Neutrophil (primary cell): ENCODE measurements around the gene SKAP1.

Experiments used
- H3K27ac ChIP-seq: fragments of 200-600 bp; sonication (generic); 2 replicates; pipeline ENCODE4 v1.5.1; 2016; ENCODE audit warnings: mild to moderate bottlenecking, moderate library complexity
- H3K27me3 ChIP-seq: fragments of 200-600 bp; sonication (generic); 2 replicates; pipeline ENCODE4 v1.6.0; 2016; ENCODE audit warnings: mild to moderate bottlenecking
- H3K36me3 ChIP-seq: fragments of 200-600 bp; sonication (generic); 2 replicates; pipeline ENCODE4 v1.5.1; 2017
- H3K4me1 ChIP-seq, 2 experiments: fragments of 200-600 bp in 1 of 2; sonication (generic) in 1 of 2; 1 replicate in 1 of 2; 2 replicates in 1 of 2; pipeline versions ENCODE4 v1.5.1 to v1.6.1; 2013 to 2016; ENCODE audit warnings: low read depth in 1 of 2, low read length in 1 of 2, mild to moderate bottlenecking in 1 of 2, moderate library complexity in 1 of 2; ENCODE audit not compliant: control insufficient read depth in 1 of 2, insufficient read depth in 1 of 2
- H3K4me3 ChIP-seq, 2 experiments: fragments of 200-600 bp in 1 of 2; sonication (generic) in 1 of 2; 1 replicate in 1 of 2; 2 replicates in 1 of 2; pipeline ENCODE4 v1.5.1; 2013 to 2016; ENCODE audit warnings: low read depth in 1 of 2, low read length in 1 of 2, mild to moderate bottlenecking in 1 of 2, moderate library complexity in 1 of 2
- H3K9me3 ChIP-seq: fragments of 200-600 bp; sonication (generic); 2 replicates; pipeline ENCODE4 v1.5.1; 2016
- CTCF ChIP-seq: fragments of 200-600 bp; sonication (generic); IDR thresholded peaks from 2 replicates; pipeline ENCODE4 v1.5.1; 2016; ENCODE audit warnings: antibody characterized with exemption

Gene SKAP1

GRCh38 chr17:48104440-48104839 is 325.6 kb downstream of the SKAP1 start:
- no peak for TF ChIP-seq CTCF
- H3K27ac ChIP-seq: peak overlapping the region; percentile 86
- no peak overlapping the region for H3K4me3 ChIP-seq
- H3K27me3 ChIP-seq: no peaks in the 10 kb centered on the region
- peaks cover 80 to 84% of the 10 kb centered on the region in 2 experiments for H3K4me1 ChIP-seq
- H3K9me3 ChIP-seq: no peaks in the 10 kb centered on the region
- H3K36me3 ChIP-seq: no peaks in the 10 kb centered on the region

DNA sequence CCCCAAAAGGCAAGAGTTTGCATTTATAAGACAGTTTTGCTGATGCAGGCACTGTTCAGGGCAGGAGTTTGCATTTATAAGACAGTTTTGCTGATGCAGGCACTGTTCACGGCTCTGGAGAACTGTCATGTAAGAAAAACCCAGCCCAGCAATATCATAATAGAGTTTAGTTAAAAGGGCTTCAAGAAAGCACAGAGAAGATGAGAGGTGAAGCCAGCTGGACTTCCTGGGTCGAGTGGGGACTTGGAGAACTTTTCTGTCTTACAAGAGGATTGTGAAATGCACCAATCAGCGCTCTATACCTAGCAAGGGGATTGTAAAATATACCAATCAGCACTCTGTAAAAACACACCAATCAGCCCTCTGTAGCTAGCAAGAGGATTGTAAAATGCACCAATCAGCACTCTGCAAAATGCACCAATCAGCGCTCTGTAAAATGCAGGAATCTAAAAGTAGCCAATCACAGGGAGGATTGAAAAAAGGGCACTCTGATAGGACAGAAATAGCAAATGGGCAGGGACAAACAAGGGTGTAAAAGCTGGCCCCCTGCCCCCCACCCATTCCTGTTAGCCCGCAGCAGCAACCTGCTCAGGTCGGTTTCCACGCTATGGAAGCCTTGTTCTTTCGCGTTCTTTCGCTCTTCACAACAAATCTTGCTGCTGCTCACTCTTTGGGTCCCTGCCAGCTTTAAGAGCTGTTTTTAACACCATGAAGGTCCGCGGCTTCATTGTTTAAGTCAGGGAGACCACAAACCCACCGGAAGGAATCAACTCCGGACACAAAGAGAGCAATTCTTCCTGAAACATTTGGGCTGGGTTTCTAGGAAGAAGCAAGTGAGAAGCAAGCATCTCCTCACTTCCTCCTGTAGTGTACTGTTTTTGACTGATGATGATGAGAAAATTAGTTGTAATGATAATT is 327.0 kb downstream of the SKAP1 start:
- Histone ChIP-seq H3K27ac (peak overlapping the region; percentile 86), H3K27me3 (no peaks in the 10 kb centered on the region), H3K4me3 (peak overlapping the region; percentile 12 to 25), H3K9me3 (no peaks in the 10 kb centered on the region), H3K4me1 (peaks cover 68 to 70% of the 10 kb centered on the region in 2 experiments), H3K36me3 (no peaks in the 10 kb centered on the region)
- TF ChIP-seq CTCF: no peak

DNA sequence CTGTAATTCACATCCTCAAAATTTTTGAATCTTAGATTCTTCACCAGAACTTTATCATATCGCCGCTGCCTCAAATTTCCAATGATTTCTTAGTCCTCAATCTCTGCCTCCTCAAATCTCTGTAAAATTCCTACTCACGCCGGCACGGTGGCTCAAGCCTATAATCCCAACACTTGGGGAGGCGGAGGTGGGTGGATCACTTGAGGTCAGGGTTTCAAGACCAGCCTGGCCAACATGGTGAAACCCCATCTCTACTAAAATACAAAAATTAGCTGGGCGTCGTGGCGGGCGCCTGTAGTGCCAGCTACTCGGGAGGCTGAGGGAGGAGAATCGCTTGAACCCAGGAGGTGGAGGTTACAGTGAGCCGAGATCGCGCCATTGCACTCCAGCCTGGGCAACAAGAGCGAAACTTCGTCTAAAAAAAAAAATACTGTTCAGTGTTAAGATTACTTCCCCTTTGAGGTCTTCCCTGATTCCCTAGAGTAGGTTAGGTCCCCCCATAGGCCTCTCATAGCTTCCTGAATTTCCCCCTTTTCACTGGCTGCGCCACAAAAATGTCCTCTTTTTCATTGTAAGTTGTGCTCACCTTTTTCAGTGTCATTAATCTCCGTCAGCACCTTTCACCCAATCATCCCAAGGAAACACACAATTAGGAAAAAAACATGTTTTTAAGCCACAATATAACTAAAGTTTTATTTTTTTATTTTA is 327.8 kb downstream of the SKAP1 start:
- TF ChIP-seq CTCF: no peak
- no peaks in the 10 kb centered on the region for H3K27me3 ChIP-seq
- H3K4me1 ChIP-seq: peaks cover 67 to 68% of the 10 kb centered on the region in 2 experiments
- peak overlapping the region; percentile 86 for H3K27ac ChIP-seq
- no peaks in the 10 kb centered on the region for H3K9me3 ChIP-seq
- peak overlapping the region; percentile 83 to 87 for H3K4me3 ChIP-seq
- H3K36me3 ChIP-seq: no peaks in the 10 kb centered on the region

DNA sequence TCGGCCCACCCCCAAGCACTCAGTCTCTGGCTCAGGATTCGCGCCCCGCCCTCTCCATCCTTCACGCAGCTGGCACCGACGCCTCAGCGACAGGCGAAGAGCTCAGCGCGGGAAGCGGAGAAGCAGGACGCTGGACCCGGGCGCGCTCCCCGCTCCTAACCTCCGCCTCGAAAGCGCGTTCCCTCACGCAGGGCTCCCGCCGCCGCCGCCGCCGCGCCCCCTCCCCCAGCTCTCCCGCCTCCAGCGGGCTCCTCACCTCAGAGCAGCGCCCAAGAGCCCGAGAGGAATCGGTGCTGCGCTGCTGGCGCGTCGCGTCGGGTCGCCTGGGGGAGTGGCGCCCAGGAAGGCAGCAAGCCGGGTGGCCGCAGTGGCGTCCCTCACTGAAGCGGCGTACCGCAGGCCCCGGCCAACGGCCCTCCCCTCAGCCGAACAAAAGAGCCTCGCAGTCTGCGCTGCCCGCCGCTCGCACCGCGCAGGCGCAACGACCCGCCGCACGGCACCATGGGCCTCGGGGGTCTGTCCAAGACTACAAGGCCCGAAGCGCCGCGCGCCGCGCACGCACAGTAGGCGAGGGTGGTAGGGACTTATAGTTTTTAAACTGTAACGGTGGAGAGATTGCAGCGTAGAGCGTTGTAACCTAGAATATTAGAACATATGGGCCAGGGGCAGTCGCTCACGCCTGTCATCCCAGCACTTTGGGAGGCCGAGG is 328.8 kb downstream of the SKAP1 start, which contains the start of gene CBX1:
Gene CBX1, minus strand, starts transcription at position 467 of the 709 bp plus-strand sequence. CDS start 24,474 bp downstream, outside the sequence.
- peak; percentile 9 for TF ChIP-seq CTCF
- Histone ChIP-seq H3K4me3 (peak within 1 kb of the TSS; percentile 83 to 87), H3K27ac (peak within 1 kb of the TSS; percentile 86), H3K27me3 (no peaks in the 10 kb centered on the region), H3K9me3 (no peaks in the 10 kb centered on the region), H3K4me1 (peaks cover 57 to 58% of the 10 kb centered on the region in 2 experiments), H3K36me3 (no peaks in the 10 kb centered on the region)

- Histone ChIP-seq H3K27me3 (no peaks in the 10 kb centered on the region), H3K4me3 (peak overlapping the region; percentile 83 to 87), H3K36me3 (no peaks in the 10 kb centered on the region), H3K27ac (peak overlapping the region; percentile 86), H3K9me3 (no peaks in the 10 kb centered on the region), H3K4me1 (peaks cover 51 to 52% of the 10 kb centered on the region in 2 experiments)
- no peak for TF ChIP-seq CTCF
These were observed 329.4 kb downstream of the SKAP1 start for GRCh38 chr17:48100591-48101011.
